Stimulated activated naive CD8-positive, alpha-beta T cell treated with anti-CD3 and anti-CD28 coated beads, Interleukin-15, amount 100 ng/mL, for 72 hours (primary cell): Measurements from ENCODE around the gene TMEM225B.

Experiments used
- ATAC-seq: fragments of 150-1000 bp; cut with Tn5 transposase; 2 replicates; pipeline ENCODE4 v1.10.0; 2021; ENCODE audit warnings: mild to moderate bottlenecking, moderate library complexity
- DNase-seq, 2 donors: peaks; one replicate each; pipeline ENCODE4 v3.0.0; 2021 to 2022
- H3K27ac Mint-ChIP-seq, 2 donors: one replicate each; pipeline ENCODE4 v1.8.0; 2022; ENCODE audit warnings: mild to moderate bottlenecking in 2 of 2, mixed read lengths in 2 of 2, moderate library complexity in 2 of 2
- H3K27me3 Mint-ChIP-seq: one replicate; pipeline ENCODE4 v1.8.0; 2022; ENCODE audit warnings: mixed read lengths
- H3K4me1 Mint-ChIP-seq: one replicate; pipeline ENCODE4 v1.8.0; 2022; ENCODE audit warnings: mild to moderate bottlenecking, mixed read lengths
- H3K4me3 Mint-ChIP-seq, 2 donors: one replicate each; pipeline ENCODE4 v1.8.0; 2022; ENCODE audit warnings: mild to moderate bottlenecking in 2 of 2, mixed read lengths in 2 of 2, moderate library complexity in 1 of 2
- H3K9me3 Mint-ChIP-seq, 2 donors: one replicate each; pipeline ENCODE4 v1.8.0; 2022; ENCODE audit warnings: mixed read lengths in 2 of 2

Gene TMEM225B

GRCh38 chr7:99605527-99605926 lies 7.5 kb downstream of the TMEM225B start:
- no peaks in the 10 kb centered on the region for H3K27me3 Mint-ChIP-seq
- no peaks in the 10 kb centered on the region for H3K4me1 Mint-ChIP-seq
- DNase-seq = no peak
- H3K9me3 Mint-ChIP-seq = no peaks in the 10 kb centered on the region
- ATAC-seq = no peak
- H3K4me3 Mint-ChIP-seq = no peak overlapping the region
- H3K27ac Mint-ChIP-seq = peak overlapping the region in 1 of 2 donors; percentile 92

DNA sequence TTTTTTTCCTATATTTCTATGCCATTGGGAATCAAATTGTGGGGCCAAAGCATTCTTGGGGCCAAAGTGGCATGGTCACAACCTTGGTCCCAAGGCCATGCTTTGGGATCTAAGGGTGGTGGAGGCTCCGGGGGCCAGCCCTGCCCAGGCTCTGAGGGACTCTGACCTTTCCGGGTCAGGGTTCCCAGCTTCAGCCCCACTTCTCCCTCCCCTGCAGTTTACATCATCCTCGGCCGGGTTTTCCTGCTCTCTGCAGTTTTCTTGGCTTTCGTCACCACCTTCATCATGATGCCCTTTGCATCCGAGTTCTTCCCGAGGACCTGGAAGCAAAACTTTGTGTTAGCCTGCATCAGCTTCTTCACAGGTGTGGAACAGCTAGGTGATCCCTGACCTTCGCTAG lies 8.5 kb downstream of the TMEM225B start:
- Mint-ChIP-seq H3K4me1 (no peaks in the 10 kb centered on the region), H3K9me3 (no peaks in the 10 kb centered on the region), H3K4me3 (no peak overlapping the region), H3K27me3 (no peaks in the 10 kb centered on the region), H3K27ac (no peak overlapping the region)
- DNase-seq (no peak), ATAC-seq (no peak)

- no peak for DNase-seq
- no peak overlapping the region for H3K4me3 Mint-ChIP-seq
Measured at GRCh38 chr7:99607548-99607947, 9.5 kb downstream of the TMEM225B start.

DNA sequence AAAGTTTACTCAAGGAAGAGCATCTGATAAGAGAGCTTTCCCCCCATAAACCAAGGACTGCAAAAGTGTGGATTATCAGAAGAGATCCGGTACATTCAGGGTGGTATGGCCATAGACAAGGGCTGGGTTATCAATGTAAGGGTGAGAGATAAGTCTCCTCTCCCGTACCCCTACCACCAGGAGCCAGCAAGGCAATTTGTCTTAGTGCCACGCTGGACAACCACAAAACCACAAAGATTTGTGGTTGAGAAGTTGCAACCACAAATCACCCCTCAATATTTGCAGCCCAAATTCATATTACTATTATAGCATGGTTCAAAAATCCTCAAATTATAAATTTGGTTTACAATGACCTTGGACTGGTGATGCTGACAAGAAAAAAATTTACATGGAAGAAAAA lies 16.4 kb downstream of the TMEM225B start:
- Mint-ChIP-seq H3K4me1 (peaks cover 46% of the 10 kb centered on the region), H3K4me3 (no peak overlapping the region), H3K9me3 (peaks cover 5 to 8% of the 10 kb centered on the region in 2 donors), H3K27ac (no peak overlapping the region), H3K27me3 (no peaks in the 10 kb centered on the region)
- ATAC-seq = no peak
- DNase-seq = no peak

More at GRCh38 chr7:99607548-99607947, 9.5 kb downstream of the TMEM225B start:
- Mint-ChIP-seq H3K4me1 (no peaks in the 10 kb centered on the region), H3K9me3 (no peaks in the 10 kb centered on the region), H3K27ac (no peak overlapping the region), H3K27me3 (no peaks in the 10 kb centered on the region)
- ATAC-seq = no peak

- H3K9me3 Mint-ChIP-seq = peaks cover 5 to 8% of the 10 kb centered on the region in 2 donors
- H3K27me3 Mint-ChIP-seq = no peaks in the 10 kb centered on the region
- H3K4me1 Mint-ChIP-seq = peaks cover 60% of the 10 kb centered on the region
- DNase-seq (no peak), ATAC-seq (no peak)
- H3K27ac Mint-ChIP-seq = peak overlapping the region; percentile 87 to 89
- H3K4me3 Mint-ChIP-seq = peak overlapping the region; percentile 91 to 96
Measured at GRCh38 chr7:99615989-99616358, 17.9 kb downstream of the TMEM225B start.

- ATAC-seq = peak; percentile 97
- Mint-ChIP-seq H3K4me3 (peak within 1 kb of the TSS; percentile 91 to 96), H3K27me3 (no peaks in the 10 kb centered on the region), H3K27ac (peak within 1 kb of the TSS; percentile 87 to 89), H3K4me1 (peaks cover 66% of the 10 kb centered on the region), H3K9me3 (peaks cover 5 to 8% of the 10 kb centered on the region in 2 donors)
- DNase-seq = peak; percentile 89 to 93
Measured at GRCh38 chr7:99616359-99617191, 18.5 kb downstream of the TMEM225B start, which contains the start of gene ZSCAN25. TSS of gene ZSCAN25 (plus strand) at chr7:99616946. CDS start at chr7:99619607, 2,661 bp downstream.

DNA sequence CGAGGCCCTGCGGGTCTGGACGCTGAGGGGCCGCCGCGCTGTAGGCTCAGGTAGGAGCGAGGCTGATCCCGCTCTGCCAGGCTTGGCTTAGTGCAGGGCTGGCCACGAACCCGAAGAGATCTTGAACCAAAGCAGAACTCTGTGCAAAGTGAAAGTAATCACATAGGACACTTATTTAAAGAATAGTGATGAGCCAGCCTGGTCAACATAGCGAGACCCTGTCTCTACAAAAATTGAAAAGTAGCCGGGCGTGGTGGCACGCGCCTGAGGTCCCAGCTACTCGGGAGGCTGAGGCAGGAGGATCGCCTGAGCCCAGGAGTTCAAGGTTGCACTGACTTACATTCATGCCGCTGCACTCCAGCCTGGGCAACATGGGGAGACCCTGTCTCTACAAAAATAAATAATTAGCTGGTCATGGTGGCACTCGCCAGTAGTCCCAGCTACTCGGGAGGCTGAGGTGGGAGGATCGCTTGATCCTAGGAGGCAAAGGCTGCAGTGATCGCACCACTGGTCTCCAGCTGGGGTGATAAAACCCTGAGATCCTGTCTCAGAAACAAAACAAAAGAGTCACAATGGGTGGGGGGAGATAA lies 19.2 kb downstream of the TMEM225B start:
- peak overlapping the region; percentile 91 to 96 for H3K4me3 Mint-ChIP-seq
- H3K9me3 Mint-ChIP-seq = peaks cover 5 to 8% of the 10 kb centered on the region in 2 donors
- H3K27me3 Mint-ChIP-seq = no peaks in the 10 kb centered on the region
- peak overlapping the region; percentile 87 to 89 for H3K27ac Mint-ChIP-seq
- no peak for DNase-seq
- peaks cover 74% of the 10 kb centered on the region for H3K4me1 Mint-ChIP-seq
- no peak for ATAC-seq

DNA sequence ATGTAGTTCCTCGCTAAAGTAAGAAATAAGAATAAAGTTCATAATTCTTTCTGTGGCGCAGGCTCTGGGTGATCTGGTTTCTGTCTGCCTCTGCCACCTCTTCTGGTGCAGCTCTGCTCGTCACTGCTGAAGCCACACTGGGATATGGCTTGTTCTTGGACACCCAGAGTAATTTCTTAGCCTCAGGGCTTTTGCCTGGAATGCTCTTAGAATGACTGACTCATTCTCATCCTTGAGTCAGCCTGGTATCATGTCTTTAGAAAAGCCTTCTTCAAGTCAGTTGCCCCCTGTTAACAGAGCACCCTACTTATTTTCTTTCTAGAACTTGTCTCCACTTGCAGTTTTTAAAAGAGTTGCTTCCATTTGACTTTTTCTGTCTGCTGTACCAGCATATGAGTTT lies 20.7 kb downstream of the TMEM225B start:
- H3K4me3 Mint-ChIP-seq = peak overlapping the region; percentile 91 to 96
- peak overlapping the region; percentile 19 to 87 for H3K27ac Mint-ChIP-seq
- no peaks in the 10 kb centered on the region for H3K27me3 Mint-ChIP-seq
- H3K4me1 Mint-ChIP-seq = peaks cover 88% of the 10 kb centered on the region
- ATAC-seq (no peak), DNase-seq (no peak)
- peaks cover 0 to 5% of the 10 kb centered on the region in 2 donors for H3K9me3 Mint-ChIP-seq

GRCh38 chr7:99619571-99620130 lies 21.6 kb downstream of the TMEM225B start:
- H3K27me3 Mint-ChIP-seq = no peaks in the 10 kb centered on the region
- no peak for ATAC-seq
- peak overlapping the region in 1 of 2 donors; percentile 91 for H3K4me3 Mint-ChIP-seq
- peaks cover 95% of the 10 kb centered on the region for H3K4me1 Mint-ChIP-seq
- peaks cover 0 to under 1% of the 10 kb centered on the region in 2 donors for H3K9me3 Mint-ChIP-seq
- DNase-seq = no peak
- H3K27ac Mint-ChIP-seq = peak overlapping the region; percentile 17 to 57

GRCh38 chr7:99621271-99621670 lies 23.2 kb downstream of the TMEM225B start:
- H3K4me1 Mint-ChIP-seq = peaks cover 96% of the 10 kb centered on the region
- peak overlapping the region in 1 of 2 donors; percentile 4 for H3K4me3 Mint-ChIP-seq
- H3K9me3 Mint-ChIP-seq = no peaks in the 10 kb centered on the region

GRCh38 chr7:99622596-99622995 lies 24.5 kb downstream of the TMEM225B start:
- ATAC-seq = peak; percentile 19
- peak overlapping the region; percentile 97 to 100 for H3K4me3 Mint-ChIP-seq
- no peaks in the 10 kb centered on the region for H3K27me3 Mint-ChIP-seq
- H3K9me3 Mint-ChIP-seq = no peaks in the 10 kb centered on the region
- H3K4me1 Mint-ChIP-seq = peaks cover 96% of the 10 kb centered on the region
- H3K27ac Mint-ChIP-seq = peak overlapping the region; percentile 99 to 100
- peak; percentile 34 to 41 for DNase-seq

More at GRCh38 chr7:99621271-99621670, 23.2 kb downstream of the TMEM225B start:
- Mint-ChIP-seq H3K27ac (peak overlapping the region; percentile 63 to 93), H3K27me3 (no peaks in the 10 kb centered on the region)
- no peak for ATAC-seq
- DNase-seq = no peak

- H3K9me3 Mint-ChIP-seq = no peaks in the 10 kb centered on the region
- peak overlapping the region; percentile 97 to 100 for H3K4me3 Mint-ChIP-seq
- H3K27me3 Mint-ChIP-seq = no peaks in the 10 kb centered on the region
- ATAC-seq = peak; percentile 76
- peaks cover 94% of the 10 kb centered on the region for H3K4me1 Mint-ChIP-seq
- peak; percentile 50 to 69 for DNase-seq
- H3K27ac Mint-ChIP-seq = peak overlapping the region; percentile 99 to 100
Measured at GRCh38 chr7:99623091-99623693, 25.1 kb downstream of the TMEM225B start.

DNA sequence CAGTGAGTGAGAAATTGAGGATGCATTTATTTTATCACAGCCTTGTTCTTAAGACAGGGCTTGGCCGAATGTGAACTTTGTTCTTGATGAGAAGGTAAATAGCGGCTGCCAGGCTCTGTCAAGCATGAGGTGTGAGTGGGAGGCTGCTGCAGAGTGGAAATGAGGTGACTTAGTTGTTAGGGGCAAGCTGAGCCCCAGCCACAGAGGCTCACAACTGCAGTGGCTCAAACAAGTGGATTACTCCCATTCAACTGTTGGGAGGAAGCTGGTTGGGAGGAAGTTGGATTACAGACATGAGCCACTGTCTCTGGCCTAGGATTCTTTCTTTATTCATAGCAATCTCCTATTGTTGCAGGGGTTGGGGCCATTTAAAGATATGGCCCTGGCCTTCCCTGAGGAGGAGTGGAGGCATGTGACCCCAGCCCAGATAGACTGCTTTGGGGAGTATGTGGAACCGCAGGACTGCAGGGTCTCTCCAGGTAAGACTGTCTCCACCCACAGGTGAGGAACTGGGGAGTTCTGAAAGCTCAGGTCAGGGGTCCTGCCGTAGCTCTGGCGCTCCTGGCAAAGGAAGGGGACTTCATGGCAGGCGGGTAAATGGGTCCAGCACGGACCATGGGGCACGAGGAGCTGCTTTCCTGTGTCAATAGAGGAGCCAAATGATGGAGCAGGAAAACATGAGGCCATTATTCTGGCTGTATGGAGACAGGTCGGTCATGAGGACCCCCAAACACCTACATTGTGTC lies 25.8 kb downstream of the TMEM225B start:
- H3K4me1 Mint-ChIP-seq = peaks cover 94% of the 10 kb centered on the region

GRCh38 chr7:99624484-99624883 lies 26.4 kb downstream of the TMEM225B start:
- DNase-seq (peak; percentile 80 to 87), ATAC-seq (peak; percentile 84)
- Mint-ChIP-seq H3K27ac (peak overlapping the region; percentile 99 to 100), H3K4me3 (peak overlapping the region; percentile 97 to 100), H3K9me3 (no peaks in the 10 kb centered on the region), H3K27me3 (no peaks in the 10 kb centered on the region), H3K4me1 (peaks cover 94% of the 10 kb centered on the region)

More for the DNA sequence above, 25.8 kb downstream of the TMEM225B start:
- H3K4me3 Mint-ChIP-seq = peak overlapping the region; percentile 97 to 100
- peak overlapping the region; percentile 99 to 100 for H3K27ac Mint-ChIP-seq
- H3K27me3 Mint-ChIP-seq = no peaks in the 10 kb centered on the region
- DNase-seq (peak; percentile 66 to 68), ATAC-seq (peak; percentile 63)
- no peaks in the 10 kb centered on the region for H3K9me3 Mint-ChIP-seq

- no peak for ATAC-seq
- Mint-ChIP-seq H3K9me3 (no peaks in the 10 kb centered on the region), H3K4me3 (peak overlapping the region; percentile 97 to 100), H3K4me1 (peaks cover 94% of the 10 kb centered on the region), H3K27me3 (no peaks in the 10 kb centered on the region), H3K27ac (peak overlapping the region; percentile 99 to 100)
- peak; percentile 30 to 55 for DNase-seq
Measured at GRCh38 chr7:99625321-99625720, 27.3 kb downstream of the TMEM225B start.
